ENCODE data around the gene SLC9A8.

The SLC9A8 gene

GRCh38 chr20:49874696-49875095 lies 62.1 kb downstream of the SLC9A8 start:
- no peak for DNase-seq (ENCODE audit: low read depth in 2 of 2)

GRCh38 chr20:49877386-49877921 lies 64.8 kb downstream of the SLC9A8 start:
- DNase-seq (ENCODE audit: low read depth in 2 of 2) = no peak

- no peak for DNase-seq (ENCODE audit: low read depth in 2 of 2)
These were observed 66.3 kb downstream of the SLC9A8 start for GRCh38 chr20:49878977-49879376.

- DNase-seq (ENCODE audit: low read depth in 2 of 2) = no peak
These were observed 67.5 kb downstream of the SLC9A8 start for GRCh38 chr20:49880177-49880576.

GRCh38 chr20:49880724-49881445 lies 68.3 kb downstream of the SLC9A8 start:
- no peak for DNase-seq (ENCODE audit: low read depth in 2 of 2)

GRCh38 chr20:49882171-49882970 lies 69.7 kb downstream of the SLC9A8 start:
- DNase-seq (ENCODE audit: low read depth in 2 of 2) = no peak

GRCh38 chr20:49883246-49883802 lies 70.7 kb downstream of the SLC9A8 start:
- DNase-seq (ENCODE audit: low read depth in 2 of 2) = no peak

- DNase-seq (ENCODE audit: low read depth in 2 of 2) = no peak
These were observed 73.1 kb downstream of the SLC9A8 start for GRCh38 chr20:49885558-49886332.

- DNase-seq (ENCODE audit: low read depth in 2 of 2) = no peak
These were observed 74.1 kb downstream of the SLC9A8 start for GRCh38 chr20:49886571-49887213.

GRCh38 chr20:49887251-49888211 lies 74.9 kb downstream of the SLC9A8 start:
- DNase-seq (ENCODE audit: low read depth in 2 of 2) = no peak

- DNase-seq (ENCODE audit: low read depth in 2 of 2) = peak; percentile 21 to 56
These were observed 75.8 kb downstream of the SLC9A8 start for GRCh38 chr20:49888212-49889000.

- no peak for DNase-seq (ENCODE audit: low read depth in 2 of 2)
These were observed 76.6 kb downstream of the SLC9A8 start for GRCh38 chr20:49889001-49889934.

DNA sequence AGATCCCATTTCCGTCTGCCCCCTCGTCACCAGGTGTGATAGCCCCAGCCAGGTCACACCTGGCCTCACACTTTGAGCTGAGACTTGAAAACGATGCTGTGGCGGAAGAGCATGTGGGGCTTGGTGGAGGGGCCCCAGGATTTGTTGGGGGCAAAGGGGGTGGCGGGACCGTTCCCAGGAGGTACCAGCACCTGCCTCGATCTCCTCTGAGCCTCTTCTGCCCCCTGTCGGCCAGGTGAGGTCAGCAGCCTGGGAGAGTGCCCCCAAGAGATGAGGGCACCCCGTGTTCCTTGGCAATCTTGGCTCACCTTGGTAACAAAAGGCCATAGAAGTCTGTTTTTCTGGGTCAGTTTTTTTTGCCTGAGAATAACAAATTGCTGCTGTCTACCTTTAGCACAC lies 77.3 kb downstream of the SLC9A8 start:
- DNase-seq (ENCODE audit: low read depth in 2 of 2) = no peak

GRCh38 chr20:49890471-49891361 lies 78.1 kb downstream of the SLC9A8 start:
- no peak for DNase-seq (ENCODE audit: low read depth in 2 of 2)

- DNase-seq (ENCODE audit: low read depth in 2 of 2) = no peak
These were observed 79.0 kb downstream of the SLC9A8 start for GRCh38 chr20:49891476-49892110.

DNA sequence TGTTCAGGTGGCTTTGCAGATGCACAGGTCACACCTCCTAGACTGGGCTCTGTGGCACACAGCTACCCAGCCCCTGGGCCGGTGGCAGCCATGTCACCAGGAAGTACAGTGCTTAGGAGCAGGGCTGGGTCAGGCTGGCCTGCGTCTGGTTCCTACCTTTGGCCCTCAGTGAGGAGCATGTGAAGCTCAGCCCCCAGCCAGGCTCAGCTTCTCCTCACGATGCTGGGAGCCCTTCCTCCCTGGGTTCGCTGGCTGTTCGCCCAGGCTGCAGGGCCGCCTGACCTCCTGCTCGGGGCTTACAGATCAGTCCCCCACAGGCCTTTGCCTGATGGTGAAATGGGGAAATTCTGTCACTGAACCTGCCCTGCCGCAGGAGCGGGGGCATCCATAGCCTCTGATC lies 79.6 kb downstream of the SLC9A8 start:
- no peak for DNase-seq (ENCODE audit: low read depth in 2 of 2)

DNA sequence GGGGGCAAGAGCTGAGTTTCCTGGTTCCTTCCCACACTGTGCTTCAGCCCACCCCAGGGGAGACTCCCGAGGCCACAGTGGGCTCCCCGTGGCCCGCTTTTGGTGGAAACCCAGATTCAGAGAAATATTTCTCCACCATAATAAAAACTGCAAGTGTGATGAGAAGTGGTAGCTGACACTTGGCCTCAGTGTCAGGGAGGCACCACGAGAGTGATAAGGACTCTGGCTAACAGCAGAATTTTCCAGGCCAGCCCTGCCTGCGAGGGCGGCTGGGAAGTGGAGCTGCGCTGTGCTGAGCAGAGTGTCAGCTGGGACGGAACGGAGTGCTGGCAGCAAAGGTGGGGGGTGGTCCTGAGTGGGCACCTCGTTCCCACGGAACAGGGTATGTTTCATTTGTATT lies 80.2 kb downstream of the SLC9A8 start:
- no peak for DNase-seq (ENCODE audit: low read depth in 2 of 2)

Data from stimulated activated CD8-positive, alpha-beta memory T cell treated with anti-CD3 and anti-CD28 coated beads, Interleukin-2, amount 100 ng/mL, for 48 hours (primary cell).